NCI-H2029 (cell line): ENCODE measurements around the gene KIRREL3.

Source experiments
- DNase-seq: peaks from one replicate; lab custom pipeline; 2025; lab: John Stamatoyannopoulos, UW

The KIRREL3 gene

GRCh38 chr11:126739499-126740145, 260.9 kb downstream of the KIRREL3 start:
- no peak for DNase-seq

GRCh38 chr11:126738295-126739031, 262.1 kb downstream of the KIRREL3 start:
- DNase-seq = no peak

GRCh38 chr11:126736682-126737572, 263.6 kb downstream of the KIRREL3 start:
- DNase-seq = no peak

GRCh38 chr11:126734752-126735151, 265.8 kb downstream of the KIRREL3 start:
- DNase-seq = no peak

GRCh38 chr11:126733685-126734084, 266.9 kb downstream of the KIRREL3 start:
- DNase-seq = no peak

GRCh38 chr11:126732981-126733380, 267.6 kb downstream of the KIRREL3 start:
- no peak for DNase-seq

GRCh38 chr11:126731576-126732142, 268.9 kb downstream of the KIRREL3 start:
- DNase-seq = no peak

GRCh38 chr11:126727381-126727780, 273.2 kb downstream of the KIRREL3 start:
- no peak for DNase-seq

- DNase-seq = no peak
Measured at GRCh38 chr11:126725521-126725920, 275.0 kb downstream of the KIRREL3 start.

GRCh38 chr11:126725043-126725442, 275.5 kb downstream of the KIRREL3 start:
- no peak for DNase-seq

- no peak for DNase-seq
Measured at GRCh38 chr11:126723665-126724045, 276.9 kb downstream of the KIRREL3 start.

GRCh38 chr11:126722956-126723664, 277.5 kb downstream of the KIRREL3 start:
- DNase-seq = no peak

GRCh38 chr11:126722006-126722736, 278.4 kb downstream of the KIRREL3 start:
- no peak for DNase-seq

GRCh38 chr11:126720539-126721235, 279.9 kb downstream of the KIRREL3 start:
- peak; percentile 28 for DNase-seq

GRCh38 chr11:126719740-126720139, 280.8 kb downstream of the KIRREL3 start:
- no peak for DNase-seq

GRCh38 chr11:126718276-126718675, 282.3 kb downstream of the KIRREL3 start:
- no peak for DNase-seq

- DNase-seq = no peak
Measured at GRCh38 chr11:126716456-126717083, 284.0 kb downstream of the KIRREL3 start.

- no peak for DNase-seq
Measured at GRCh38 chr11:126713806-126714205, 286.8 kb downstream of the KIRREL3 start.

- no peak for DNase-seq
Measured at GRCh38 chr11:126711977-126712625, 288.5 kb downstream of the KIRREL3 start.
